WI38 (cell line): ENCODE results near the gene PRPS1L1.

ENCODE experiments used
- H3K4me3 ChIP-seq: 2 replicates; pipeline ENCODE4 v1.5.1; 2011; ENCODE audit warnings: low read depth, mild to moderate bottlenecking, control low read depth, low read length
- CTCF ChIP-seq: IDR thresholded peaks from 2 replicates; pipeline ENCODE4 v1.5.1; 2012; ENCODE audit warnings: low read depth, mild to moderate bottlenecking, control low read depth, low read length

Gene PRPS1L1

GRCh38 chr7:17986851-17987250 is 40.8 kb downstream of the PRPS1L1 start:
- H3K4me3 ChIP-seq: no peak overlapping the region
- TF ChIP-seq CTCF: no peak

GRCh38 chr7:17985473-17986239 is 42.0 kb downstream of the PRPS1L1 start:
- no peak for TF ChIP-seq CTCF
- H3K4me3 ChIP-seq: no peak overlapping the region

- no peak for TF ChIP-seq CTCF
- H3K4me3 ChIP-seq: no peak overlapping the region
These were observed 43.4 kb downstream of the PRPS1L1 start for GRCh38 chr7:17984288-17984687.

GRCh38 chr7:17983221-17984062 is 44.2 kb downstream of the PRPS1L1 start:
- TF ChIP-seq CTCF: no peak
- H3K4me3 ChIP-seq: no peak overlapping the region

GRCh38 chr7:17976952-17977351 is 50.7 kb downstream of the PRPS1L1 start:
- no peak overlapping the region for H3K4me3 ChIP-seq
- no peak for TF ChIP-seq CTCF
